IMR-90 (cell line): ENCODE data around the gene ASF1B.
A peak's percentile ranks its signal among the peaks of the same experiment; 100 is the strongest.

Experiments
- BHLHE40 ChIP-seq: fragments of 150-350 bp; IDR thresholded peaks from 2 replicates; pipeline ENCODE4 v1.6.1; 2016; ENCODE audit warnings: mild to moderate bottlenecking, low read depth, low read length
- CHD1 ChIP-seq: IDR thresholded peaks from 2 replicates; pipeline ENCODE4 v1.6.1; 2012; ENCODE audit warnings: low read depth, low read length, improper control_type of control experiment
- FOS ChIP-seq: fragments of 150-350 bp; IDR thresholded peaks from 2 replicates; pipeline ENCODE4 v1.6.1; 2016; ENCODE audit warnings: low read depth, low read length
- MAFK ChIP-seq: IDR thresholded peaks from 2 replicates; pipeline ENCODE4 v1.6.1; 2012; ENCODE audit warnings: low read depth, low read length, improper control_type of control experiment
- MXI1 ChIP-seq: IDR thresholded peaks from 2 replicates; pipeline ENCODE4 v1.6.1; 2012; ENCODE audit warnings: low read depth, mild to moderate bottlenecking, low read length, moderate library complexity, borderline replicate concordance
- NFE2L2 ChIP-seq: fragments of 150-350 bp; IDR thresholded peaks from 2 replicates; pipeline ENCODE4 v1.6.1; 2016; ENCODE audit warnings: low read depth, mild to moderate bottlenecking, low read length
- POLR2A ChIP-seq: IDR thresholded peaks from 2 replicates; pipeline ENCODE4 v1.6.1; 2012; ENCODE audit warnings: mild to moderate bottlenecking, low read depth, low read length
- RAD21 ChIP-seq: IDR thresholded peaks from 2 replicates; pipeline ENCODE4 v1.6.1; 2012; ENCODE audit warnings: low read length, improper control_type of control experiment
- RFX5 ChIP-seq: IDR thresholded peaks from 2 replicates; pipeline ENCODE4 v1.8.0; 2012; ENCODE audit warnings: low read depth, mild to moderate bottlenecking, low read length, moderate library complexity
- SMC3 ChIP-seq: fragments of 150-350 bp; IDR thresholded peaks from 2 replicates; pipeline ENCODE4 v1.6.1; 2016; ENCODE audit warnings: low read depth, mild to moderate bottlenecking, antibody characterized with exemption, low read length, moderate library complexity
- TF ChIP-seq, protein P1 (sequence below): conservative IDR thresholded peaks from 2 replicates; pipeline ENCODE4 v1.5.1; 2012; ENCODE audit warnings: mild to moderate bottlenecking, low read depth, low read length, improper control_type of control experiment
- TF ChIP-seq, protein P2 (sequence below): fragments of 150-350 bp; IDR thresholded peaks from 2 replicates; pipeline ENCODE4 v1.6.1; 2017; ENCODE audit warnings: mild to moderate bottlenecking, antibody characterized with exemption, low read length, low read depth
- TF ChIP-seq, protein P3 (sequence below): fragments of 150-350 bp; IDR thresholded peaks from 2 replicates; pipeline ENCODE4 v1.6.1; 2016; ENCODE audit warnings: low read depth, mild to moderate bottlenecking, low read length, moderate library complexity, borderline replicate concordance

DNA sequence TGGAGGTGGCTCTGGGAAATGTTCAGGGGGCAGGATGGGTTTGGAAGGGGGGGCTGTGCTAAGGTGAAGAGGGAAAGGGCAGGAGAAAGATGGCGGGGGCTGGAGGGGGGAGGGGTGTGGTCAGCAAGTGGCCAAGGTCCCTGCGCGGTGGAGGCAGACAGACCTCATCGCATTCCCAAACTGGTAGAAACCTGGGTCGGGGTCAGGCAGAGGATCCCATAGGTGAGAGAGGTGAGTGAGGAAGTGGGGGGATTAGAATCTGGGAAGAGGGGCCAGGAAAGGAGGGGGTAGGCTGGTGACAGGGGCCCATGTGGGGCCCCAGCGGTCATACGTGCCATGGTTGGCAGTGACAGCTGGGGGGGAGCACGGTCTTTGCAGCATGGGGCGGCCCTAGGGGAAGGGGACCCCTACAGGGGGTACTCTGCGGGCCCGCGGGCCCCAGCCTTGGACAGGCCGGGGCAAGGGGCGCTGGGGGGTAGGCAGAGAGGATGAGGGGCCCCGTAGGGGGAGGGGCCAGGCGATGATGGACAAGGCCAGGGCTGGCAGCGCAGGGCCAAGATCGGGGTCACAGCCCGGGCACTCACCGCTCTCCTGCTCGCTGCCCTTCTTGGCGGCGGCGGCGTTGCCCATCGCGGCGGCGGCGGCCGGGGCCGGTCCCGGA lies 19.3 kb downstream of the ASF1B start:
- TF ChIP-seq, protein P1, sequence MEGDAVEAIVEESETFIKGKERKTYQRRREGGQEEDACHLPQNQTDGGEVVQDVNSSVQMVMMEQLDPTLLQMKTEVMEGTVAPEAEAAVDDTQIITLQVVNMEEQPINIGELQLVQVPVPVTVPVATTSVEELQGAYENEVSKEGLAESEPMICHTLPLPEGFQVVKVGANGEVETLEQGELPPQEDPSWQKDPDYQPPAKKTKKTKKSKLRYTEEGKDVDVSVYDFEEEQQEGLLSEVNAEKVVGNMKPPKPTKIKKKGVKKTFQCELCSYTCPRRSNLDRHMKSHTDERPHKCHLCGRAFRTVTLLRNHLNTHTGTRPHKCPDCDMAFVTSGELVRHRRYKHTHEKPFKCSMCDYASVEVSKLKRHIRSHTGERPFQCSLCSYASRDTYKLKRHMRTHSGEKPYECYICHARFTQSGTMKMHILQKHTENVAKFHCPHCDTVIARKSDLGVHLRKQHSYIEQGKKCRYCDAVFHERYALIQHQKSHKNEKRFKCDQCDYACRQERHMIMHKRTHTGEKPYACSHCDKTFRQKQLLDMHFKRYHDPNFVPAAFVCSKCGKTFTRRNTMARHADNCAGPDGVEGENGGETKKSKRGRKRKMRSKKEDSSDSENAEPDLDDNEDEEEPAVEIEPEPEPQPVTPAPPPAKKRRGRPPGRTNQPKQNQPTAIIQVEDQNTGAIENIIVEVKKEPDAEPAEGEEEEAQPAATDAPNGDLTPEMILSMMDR: no peak
- TF ChIP-seq NFE2L2 (no peak), POLR2A (no peak), MXI1 (0 out of 2 replicates have a peak, but pooled peaks have one; percentile 4), SMC3 (no peak), RFX5 (no peak), FOS (no peak), RAD21 (no peak), MAFK (no peak), BHLHE40 (no peak), CHD1 (no peak)
- TF ChIP-seq, protein P2, sequence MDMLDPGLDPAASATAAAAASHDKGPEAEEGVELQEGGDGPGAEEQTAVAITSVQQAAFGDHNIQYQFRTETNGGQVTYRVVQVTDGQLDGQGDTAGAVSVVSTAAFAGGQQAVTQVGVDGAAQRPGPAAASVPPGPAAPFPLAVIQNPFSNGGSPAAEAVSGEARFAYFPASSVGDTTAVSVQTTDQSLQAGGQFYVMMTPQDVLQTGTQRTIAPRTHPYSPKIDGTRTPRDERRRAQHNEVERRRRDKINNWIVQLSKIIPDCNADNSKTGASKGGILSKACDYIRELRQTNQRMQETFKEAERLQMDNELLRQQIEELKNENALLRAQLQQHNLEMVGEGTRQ: no peak
- TF ChIP-seq, protein P3, sequence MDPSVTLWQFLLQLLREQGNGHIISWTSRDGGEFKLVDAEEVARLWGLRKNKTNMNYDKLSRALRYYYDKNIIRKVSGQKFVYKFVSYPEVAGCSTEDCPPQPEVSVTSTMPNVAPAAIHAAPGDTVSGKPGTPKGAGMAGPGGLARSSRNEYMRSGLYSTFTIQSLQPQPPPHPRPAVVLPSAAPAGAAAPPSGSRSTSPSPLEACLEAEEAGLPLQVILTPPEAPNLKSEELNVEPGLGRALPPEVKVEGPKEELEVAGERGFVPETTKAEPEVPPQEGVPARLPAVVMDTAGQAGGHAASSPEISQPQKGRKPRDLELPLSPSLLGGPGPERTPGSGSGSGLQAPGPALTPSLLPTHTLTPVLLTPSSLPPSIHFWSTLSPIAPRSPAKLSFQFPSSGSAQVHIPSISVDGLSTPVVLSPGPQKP: no peak
